G401 (cell line): Measurements from ENCODE around the gene LARP6. TPM values are rescaled to one million over a fixed set of nuclear protein-coding genes. Genes with fewer than 3 reads are reported as not detected.
"Not testable (repeated sequence)": the region's sequence is repeated elsewhere in the genome, so short reads cannot be mapped to it uniquely, and the experiment has no call there.

Experiments
- DNase-seq: peaks from one replicate; pipeline ENCODE4 v3.0.0-alpha.2; 2015; ENCODE audit warnings: low spot score
- in situ Hi-C: cut with HindIII; loops from 2 replicates; pipeline ENCODE4 v1.10.0; 2016; ENCODE audit warnings: low sequenced_read_pairs, mixed read lengths
- total RNA-seq: library from RNA; depleted of rRNA; stranded (reverse); fragments of >200 nt; shearing (Covaris generic); gene quantifications from 2 replicates; pipeline ENCODE4 v1.2.3, GENCODE V29; 2014

The LARP6 gene
- total RNA-seq, 1 experiment from 2014 or later, result 84.9 TPM

GRCh38 chr15:70859998-70860397 lies 6.0 kb upstream of the LARP6 start:
- in situ Hi-C loops, result no loop called here
- no peak for DNase-seq

DNA sequence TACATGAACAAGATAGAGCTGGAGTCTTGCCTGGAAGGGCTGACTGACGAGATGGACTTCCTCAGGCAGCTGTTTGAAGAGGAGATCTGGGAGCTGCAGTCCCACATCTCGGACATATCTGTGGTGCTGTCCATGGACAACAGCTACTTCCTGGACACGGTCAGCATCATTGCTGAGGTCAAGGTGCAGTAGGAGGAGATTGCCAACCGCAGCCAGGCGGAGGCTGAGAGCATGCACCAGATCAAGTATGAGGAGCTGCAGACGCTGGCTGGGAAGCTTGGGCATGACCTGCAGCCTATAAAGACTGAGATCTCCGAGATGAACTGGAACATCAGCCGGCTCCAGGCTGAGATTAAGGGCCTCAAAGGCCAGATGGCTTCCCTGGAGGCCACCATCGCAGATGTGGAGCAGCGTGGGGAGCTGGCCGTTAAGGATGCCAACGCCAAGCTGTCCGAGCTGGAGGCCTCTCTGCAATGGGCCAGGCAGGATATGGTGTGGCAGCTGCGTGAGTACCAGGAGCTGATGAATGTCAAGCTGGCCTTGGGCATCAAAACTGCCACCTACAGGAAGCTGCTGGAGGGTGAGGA lies 5.5 kb upstream of the LARP6 start:
- no peak for DNase-seq
- in situ Hi-C loops, result no loop called here

GRCh38 chr15:70858614-70859321 lies 4.8 kb upstream of the LARP6 start:
- DNase-seq, in situ Hi-C loops: not testable (repeated sequence)

- no peak for DNase-seq
- in situ Hi-C loops, result no loop called here
These were observed 3.8 kb upstream of the LARP6 start for GRCh38 chr15:70857562-70858285.

DNA sequence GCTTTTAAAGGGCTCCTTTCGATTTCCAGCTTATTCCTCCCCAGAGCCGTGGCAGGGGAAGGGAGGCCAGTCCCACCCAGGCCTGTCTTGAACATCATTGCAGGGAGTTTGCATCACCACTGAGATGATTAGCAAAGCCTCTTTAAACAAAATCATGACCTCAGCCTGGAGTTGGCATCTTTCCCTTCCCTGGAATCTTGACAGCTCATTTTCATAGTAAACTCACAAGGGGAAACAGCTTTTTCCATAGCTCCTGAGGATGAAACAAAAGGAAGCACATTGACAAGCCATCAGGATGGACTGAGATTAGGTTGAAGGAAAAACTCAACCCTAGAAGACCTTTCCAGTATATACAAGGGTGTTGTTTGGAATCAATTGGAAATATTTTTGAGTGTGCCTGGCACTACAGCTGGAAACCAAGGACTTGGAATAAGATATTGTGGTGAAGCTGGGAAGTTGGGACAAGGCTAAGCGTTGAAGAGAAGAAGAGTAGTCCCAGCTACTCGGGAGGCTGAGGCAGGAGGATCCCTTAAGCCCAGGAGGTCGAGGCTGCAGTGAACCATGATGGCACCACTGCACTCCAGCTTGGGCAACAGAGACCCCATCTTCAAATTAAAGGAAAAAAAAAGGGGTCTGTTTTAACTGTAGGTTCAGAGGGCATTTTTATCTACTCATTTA lies 3.1 kb upstream of the LARP6 start:
- in situ Hi-C loops, result no loop called here
- DNase-seq, result peak; percentile 11

DNA sequence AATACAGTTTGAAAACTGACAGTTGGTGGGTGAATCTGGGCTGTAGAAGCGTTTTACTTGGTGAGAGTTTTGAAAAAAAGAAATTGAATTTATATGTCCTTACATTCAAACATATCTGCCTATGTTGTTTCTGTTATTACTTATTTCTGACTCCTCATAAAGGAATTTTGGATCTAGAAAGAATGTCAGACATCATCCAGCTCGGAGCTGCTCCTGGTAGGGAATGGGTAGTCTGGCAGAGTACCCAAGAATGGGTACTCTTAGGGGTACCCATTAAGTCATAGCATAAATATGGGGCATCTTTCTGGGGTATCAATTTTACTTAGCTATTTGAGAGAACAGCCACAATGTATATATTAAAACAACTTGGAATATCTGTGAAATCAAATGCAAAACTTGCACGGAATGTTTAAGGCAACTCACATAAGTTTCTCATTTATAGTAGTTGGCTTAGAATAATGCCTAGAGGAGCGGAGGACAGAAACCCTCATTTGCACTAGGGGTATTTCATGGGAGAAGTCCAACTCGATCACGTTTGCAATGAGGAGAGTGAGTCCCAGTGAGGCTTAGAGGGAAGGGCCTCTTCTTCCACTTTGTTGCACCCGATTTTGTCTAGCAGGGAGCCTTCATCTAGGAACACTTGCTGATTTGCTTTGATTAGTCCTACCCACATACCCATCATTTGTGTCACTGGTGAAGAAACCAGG lies 2.4 kb upstream of the LARP6 start:
- no peak for DNase-seq
- in situ Hi-C loops, result no loop called here

GRCh38 chr15:70855764-70856163 lies 1.8 kb upstream of the LARP6 start:
- in situ Hi-C loops, result no loop called here
- DNase-seq, result no peak

DNA sequence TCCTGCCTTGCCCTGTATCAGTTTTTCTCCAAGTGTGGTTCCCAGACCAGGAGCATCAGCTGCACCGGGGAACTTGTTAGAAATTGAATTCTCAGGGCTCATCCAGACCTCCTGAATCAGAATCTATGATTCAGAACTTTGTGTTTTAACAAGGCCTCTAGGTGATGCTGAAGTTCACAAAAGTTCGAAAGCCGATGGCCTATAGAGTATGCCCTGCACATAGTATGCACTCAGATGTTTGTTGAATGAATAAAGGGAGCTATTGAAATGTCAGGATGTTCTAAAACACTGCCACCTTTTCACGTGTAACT lies 664 bp upstream of the LARP6 start:
- peak; percentile 66 for DNase-seq
- in situ Hi-C loops, result no loop called here

GRCh38 chr15:70853318-70853972 lies 512 bp downstream of the LARP6 start:
- in situ Hi-C loops, result no loop called here
- peak; percentile 53 for DNase-seq

GRCh38 chr15:70852501-70853317 lies 1.2 kb downstream of the LARP6 start:
- DNase-seq, result peak; percentile 25
- in situ Hi-C loops, result no loop called here

GRCh38 chr15:70851889-70852288 lies 2.1 kb downstream of the LARP6 start:
- in situ Hi-C loops, result no loop called here
- DNase-seq, result no peak

DNA sequence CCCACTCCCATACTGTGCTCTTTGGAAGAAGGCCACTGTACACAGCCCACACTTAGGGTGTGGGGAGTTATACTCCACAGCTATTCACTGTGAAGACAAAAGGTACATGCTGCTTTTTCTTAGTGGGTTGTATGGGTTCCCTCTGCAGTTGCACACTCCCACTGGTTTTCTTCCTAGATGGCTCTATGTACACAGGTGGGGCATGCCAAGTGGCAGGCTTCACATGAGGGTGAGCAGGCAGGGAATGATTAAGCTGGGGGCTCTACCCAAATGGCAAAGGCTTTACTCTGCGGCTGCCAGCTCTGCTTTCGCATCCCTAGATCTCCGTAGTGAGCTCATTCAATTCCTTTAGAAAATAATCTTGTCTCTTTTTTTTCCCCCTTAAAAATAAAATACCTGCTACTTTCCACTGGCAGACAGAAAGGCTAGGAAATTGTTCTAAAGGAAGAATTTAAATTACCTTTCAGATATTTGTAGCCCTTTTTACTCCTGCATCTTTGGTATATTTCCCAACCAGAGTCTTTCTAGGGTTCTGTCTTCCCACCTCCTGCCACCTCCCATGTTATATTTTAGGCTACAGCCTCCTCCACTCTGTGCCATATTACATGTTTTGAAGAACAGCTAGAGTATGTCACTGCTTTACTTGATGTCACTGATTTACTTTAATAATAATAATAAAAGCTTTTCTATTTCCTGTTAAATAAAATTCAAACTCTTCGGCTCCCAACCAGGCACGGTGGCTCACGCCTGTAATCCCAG lies 8.2 kb downstream of the LARP6 start:
- no peak for DNase-seq
- in situ Hi-C loops, result no loop called here

DNA sequence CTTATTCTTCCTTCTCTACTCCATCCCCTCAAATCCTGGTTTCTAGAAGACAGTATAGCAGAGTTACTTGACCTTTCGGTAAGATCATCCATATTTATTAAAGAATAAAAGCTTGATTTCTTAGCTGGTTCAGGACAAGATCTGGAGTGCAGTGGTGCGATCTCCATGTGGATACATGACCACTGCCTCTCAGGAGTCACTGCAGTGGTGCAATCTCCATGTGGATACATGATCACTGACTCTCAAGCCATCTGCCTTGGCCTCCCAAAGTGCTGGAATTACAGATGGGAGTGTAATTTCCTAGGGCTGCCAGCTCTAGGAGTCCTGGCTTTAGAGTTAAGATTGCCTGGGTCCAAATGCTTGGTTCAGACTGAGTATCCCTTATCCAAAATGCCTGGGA lies 16.5 kb downstream of the LARP6 start:
- no peak for DNase-seq
- in situ Hi-C loops, result no loop called here

GRCh38 chr15:70835841-70836240 lies 18.1 kb downstream of the LARP6 start:
- no peak for DNase-seq
- in situ Hi-C loops, result no loop called here

DNA sequence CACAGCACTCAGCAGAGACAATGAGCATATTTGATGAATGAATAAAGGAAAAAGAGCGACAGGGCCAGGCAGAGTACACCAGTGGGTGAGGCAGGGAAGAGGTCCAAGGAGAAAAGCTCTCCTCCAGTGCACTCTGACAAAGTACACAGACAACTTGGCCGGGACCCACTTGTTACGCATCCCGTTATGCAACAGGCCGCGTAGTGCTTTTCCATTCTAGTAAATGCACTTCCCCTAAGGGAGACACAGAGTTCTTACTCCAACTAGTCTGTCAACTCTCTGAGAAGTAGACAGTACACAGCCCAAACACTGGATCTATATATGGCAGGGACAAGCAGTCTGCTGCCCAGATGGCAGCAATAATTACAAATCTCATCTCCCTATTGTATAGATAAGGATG lies 18.5 kb downstream of the LARP6 start:
- in situ Hi-C loops, result no loop called here
- no peak for DNase-seq

- in situ Hi-C loops, result no loop called here
These were observed 19.0 kb downstream of the LARP6 start for GRCh38 chr15:70834999-70835398.

DNA sequence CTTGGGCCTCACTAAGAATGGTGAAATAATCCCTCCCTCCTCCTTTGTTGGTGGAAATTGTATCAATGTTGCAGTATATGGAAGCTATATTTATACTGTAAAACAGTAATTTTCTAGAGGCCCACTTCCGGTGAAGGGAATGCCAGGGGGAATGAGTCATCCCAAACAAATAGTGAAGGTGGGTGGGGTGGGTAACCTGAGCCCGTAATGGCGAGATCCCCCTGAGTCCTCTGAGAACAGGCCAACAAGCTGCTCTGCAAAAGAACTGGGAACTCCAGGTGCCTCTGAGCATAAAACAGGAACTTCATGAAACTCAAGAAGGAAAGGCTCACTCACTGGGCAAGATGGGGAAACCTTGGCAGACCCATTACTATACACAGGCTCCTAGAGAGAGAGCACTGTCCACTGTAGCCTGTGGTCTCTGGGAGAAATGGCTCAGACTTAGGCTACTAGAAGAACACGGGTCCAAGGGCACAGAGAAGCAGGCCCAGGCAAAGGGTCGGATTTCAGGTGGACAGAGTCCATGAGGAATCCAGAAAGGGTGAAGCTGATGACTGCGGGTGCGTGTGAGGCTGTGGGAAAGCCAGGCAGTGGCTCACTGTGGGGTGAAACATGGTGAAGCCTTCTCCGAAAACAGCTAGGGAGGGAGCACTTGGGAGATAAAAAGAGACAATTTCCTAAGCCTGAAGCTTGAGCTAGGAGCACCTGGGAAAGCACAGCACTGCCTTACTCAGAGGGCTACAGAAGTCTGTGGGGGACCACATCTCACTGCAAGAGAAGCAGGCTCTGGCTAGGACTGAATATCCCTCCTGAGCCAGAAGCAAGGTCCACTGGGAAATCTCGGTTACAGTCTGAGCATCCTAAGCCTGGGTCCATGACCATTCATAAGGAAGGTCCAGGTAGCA lies 19.8 kb downstream of the LARP6 start:
- no peak for DNase-seq
- in situ Hi-C loops, result no loop called here

More at GRCh38 chr15:70834999-70835398, 19.0 kb downstream of the LARP6 start:
- DNase-seq, result no peak
